Activated T-helper 1 cell treated with anti-CD3 and anti-CD28 coated beads, Interleukin-12 subunit alpha, Interleukin-12 subunit beta, Interleukin-2, Interleukin-4 antibody, amounts not matched to agents 30 ng/mL and 10 ng/mL and 1 ng/mL, durations not matched to agents 14 hours and 24 hours and 36 hours (primary cell): ENCODE results near the gene MRPL20. TPM values are rescaled to one million over a fixed set of nuclear protein-coding genes. Genes with fewer than 3 reads are reported as not detected.
"Not testable (repeated sequence)": the region's sequence is repeated elsewhere in the genome, so short reads cannot be mapped to it uniquely, and the experiment has no call there.

Source experiments
- DNase-seq: peaks from one replicate; pipeline ENCODE4 v3.0.0; 2021; ENCODE audit warnings: low spot score
- H3K27ac Mint-ChIP-seq: one replicate; pipeline ENCODE4 v1.8.0; 2021; ENCODE audit warnings: mild to moderate bottlenecking, mixed read lengths
- H3K27me3 Mint-ChIP-seq: one replicate; pipeline ENCODE4 v1.8.0; 2022; ENCODE audit warnings: mild to moderate bottlenecking, moderate library complexity, mixed read lengths; ENCODE audit not compliant: insufficient read depth
- H3K36me3 Mint-ChIP-seq: one replicate; pipeline ENCODE4 v1.8.0; 2021; ENCODE audit warnings: low read depth, mixed read lengths
- H3K4me1 Mint-ChIP-seq: one replicate; pipeline ENCODE4 v1.8.0; 2021; ENCODE audit warnings: low read depth, mixed read lengths
- H3K4me3 Mint-ChIP-seq: one replicate; pipeline ENCODE4 v1.8.0; 2021; ENCODE audit warnings: mild to moderate bottlenecking, moderate library complexity, mixed read lengths
- H3K9me3 Mint-ChIP-seq: one replicate; pipeline ENCODE4 v1.8.0; 2021; ENCODE audit warnings: mixed read lengths
- intact Hi-C: fragments of 100-400 bp; cut with micrococcal nuclease; formaldehyde crosslinking; loops from one replicate; pipeline ENCODE4 v1.15.1; 2024
- total RNA-seq: library from RNA; stranded (reverse); gene quantifications from 2 replicates; pipeline ENCODE4 v1.2.3, GENCODE V29; 2022

MRPL20 gene
- total RNA-seq, 1 donor from 2014 or later: 205 TPM

DNA sequence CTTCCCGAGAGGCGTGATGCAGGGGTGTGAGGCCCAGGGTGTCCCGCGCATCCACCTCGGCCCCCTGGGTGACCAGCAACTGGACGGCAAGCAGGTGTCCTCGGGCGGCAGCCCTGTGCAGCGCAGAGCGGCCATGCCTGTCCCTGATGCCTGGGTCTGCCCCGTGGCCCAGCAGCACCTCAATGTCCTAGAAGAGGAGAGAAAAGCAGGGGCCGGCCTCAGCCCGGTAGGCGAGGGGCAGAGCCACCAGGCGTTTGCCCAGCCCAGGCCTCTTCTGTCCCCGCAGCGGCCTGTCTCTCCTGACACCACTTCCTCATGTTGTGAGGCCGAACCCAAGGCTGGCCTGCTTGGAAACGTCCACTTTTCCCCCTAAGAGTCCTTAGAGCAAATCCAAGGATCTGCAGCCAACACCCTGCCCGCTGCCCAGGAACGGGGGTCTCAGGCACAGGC, 12.3 kb upstream of the MRPL20 start:
- DNase-seq: no peak
- H3K27ac Mint-ChIP-seq: no peak overlapping the region
- no peaks in the 10 kb centered on the region for H3K36me3 Mint-ChIP-seq
- H3K4me3 Mint-ChIP-seq: no peak overlapping the region
- no peaks in the 10 kb centered on the region for H3K9me3 Mint-ChIP-seq
- intact Hi-C loops: no loop called here
- peaks cover 4% of the 10 kb centered on the region for H3K27me3 Mint-ChIP-seq
- peaks cover 10% of the 10 kb centered on the region for H3K4me1 Mint-ChIP-seq

- Mint-ChIP-seq H3K4me1 (peaks cover 10% of the 10 kb centered on the region), H3K36me3 (no peaks in the 10 kb centered on the region), H3K27ac (no peak overlapping the region), H3K27me3 (peaks cover 4% of the 10 kb centered on the region), H3K9me3 (no peaks in the 10 kb centered on the region), H3K4me3 (no peak overlapping the region)
- intact Hi-C loops: no loop called here
- no peak for DNase-seq
These were observed 11.6 kb upstream of the MRPL20 start for GRCh38 chr1:1418464-1419362.

DNA sequence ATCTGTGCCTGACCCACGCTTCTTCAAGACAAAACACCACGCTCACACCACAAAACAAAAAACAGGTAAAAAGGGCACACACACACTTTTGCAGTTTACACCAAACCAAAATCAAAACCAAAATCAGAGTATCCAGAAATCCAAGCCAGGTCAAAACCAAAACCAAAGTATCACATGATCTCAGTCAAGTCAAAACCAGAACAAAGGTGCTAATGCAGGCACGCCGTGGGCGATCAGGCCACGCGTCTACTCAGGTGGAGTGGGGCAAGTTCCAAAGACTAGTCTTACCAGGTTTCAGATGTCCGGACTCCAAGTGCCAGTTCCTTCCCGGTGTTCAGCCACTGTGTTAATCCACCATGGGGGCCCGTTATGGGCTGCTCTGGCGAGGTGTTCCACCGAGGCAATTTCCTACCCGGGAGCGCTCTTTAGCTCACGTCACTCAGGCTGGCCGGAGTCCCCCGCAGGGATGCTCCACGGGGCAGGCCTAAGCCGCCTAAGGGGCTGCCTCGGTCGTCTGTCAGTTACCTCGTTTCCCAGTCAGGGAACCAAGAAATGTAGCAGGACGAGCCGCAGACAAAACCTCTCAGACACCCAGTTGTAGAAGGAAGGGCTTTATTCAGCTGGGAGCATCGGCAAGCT, 10.9 kb upstream of the MRPL20 start:
- H3K27me3 Mint-ChIP-seq, intact Hi-C loops, H3K36me3 Mint-ChIP-seq, DNase-seq, H3K4me3 Mint-ChIP-seq, H3K27ac Mint-ChIP-seq, H3K9me3 Mint-ChIP-seq: not testable (repeated sequence)
- peaks cover 10% of the 10 kb centered on the region for H3K4me1 Mint-ChIP-seq

DNA sequence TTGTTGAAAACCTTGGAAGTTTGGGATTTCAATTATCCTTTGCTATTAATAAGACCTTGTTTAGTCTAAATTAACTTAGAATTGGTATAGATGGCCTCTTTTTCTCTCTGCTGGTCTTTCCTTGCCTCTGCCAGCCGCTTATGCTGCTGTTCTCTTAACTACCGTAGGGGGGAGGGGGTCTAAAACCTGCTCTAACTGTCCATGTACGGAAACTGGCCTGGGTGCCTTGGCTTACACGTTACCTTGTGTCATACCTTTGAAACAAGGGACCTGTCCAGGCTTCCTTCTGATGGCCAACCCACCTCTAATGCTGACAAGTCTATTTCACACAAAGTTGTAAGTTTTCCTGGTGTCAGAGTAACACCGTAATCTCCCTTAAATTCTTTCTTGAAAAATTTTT, 10.3 kb upstream of the MRPL20 start:
- H3K27me3 Mint-ChIP-seq, H3K9me3 Mint-ChIP-seq, H3K4me3 Mint-ChIP-seq, H3K27ac Mint-ChIP-seq, intact Hi-C loops, DNase-seq, H3K36me3 Mint-ChIP-seq: not testable (repeated sequence)
- peaks cover 10% of the 10 kb centered on the region for H3K4me1 Mint-ChIP-seq

DNA sequence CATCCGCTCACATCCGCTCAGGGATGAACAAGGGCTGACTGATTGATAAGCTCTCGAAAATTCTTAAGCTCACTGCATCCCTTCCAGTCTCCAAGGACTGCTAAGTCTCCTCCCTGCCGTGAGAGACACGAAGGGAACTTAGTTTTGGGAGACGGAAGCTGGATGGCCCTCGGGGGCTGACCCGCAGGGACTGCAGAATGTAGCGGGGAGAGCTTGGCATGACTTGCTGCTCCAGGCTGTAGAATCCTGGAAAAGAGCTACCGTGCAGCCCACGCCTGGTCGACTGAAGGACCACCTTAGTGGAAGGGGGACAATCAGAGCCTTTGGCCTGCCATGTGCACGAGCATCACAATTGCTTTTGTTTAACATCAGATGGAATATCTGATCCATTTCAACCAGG, 8.7 kb upstream of the MRPL20 start:
- no peaks in the 10 kb centered on the region for H3K9me3 Mint-ChIP-seq
- peaks cover 2% of the 10 kb centered on the region for H3K36me3 Mint-ChIP-seq
- peaks cover 10% of the 10 kb centered on the region for H3K4me1 Mint-ChIP-seq
- intact Hi-C loops: no loop called here
- H3K4me3 Mint-ChIP-seq: no peak overlapping the region
- DNase-seq: no peak
- no peaks in the 10 kb centered on the region for H3K27me3 Mint-ChIP-seq
- no peak overlapping the region for H3K27ac Mint-ChIP-seq

GRCh38 chr1:1412311-1412902, 5.3 kb upstream of the MRPL20 start:
- H3K36me3 Mint-ChIP-seq, H3K9me3 Mint-ChIP-seq, intact Hi-C loops, H3K4me3 Mint-ChIP-seq, H3K4me1 Mint-ChIP-seq, H3K27me3 Mint-ChIP-seq, H3K27ac Mint-ChIP-seq, DNase-seq: not testable (repeated sequence)

GRCh38 chr1:1411626-1412025, 4.5 kb upstream of the MRPL20 start:
- intact Hi-C loops: no loop called here
- Mint-ChIP-seq H3K4me1 (no peaks in the 10 kb centered on the region), H3K27ac (no peak overlapping the region), H3K9me3 (no peaks in the 10 kb centered on the region), H3K4me3 (no peak overlapping the region), H3K27me3 (peaks cover 2% of the 10 kb centered on the region), H3K36me3 (peaks cover 9% of the 10 kb centered on the region)
- no peak for DNase-seq

DNA sequence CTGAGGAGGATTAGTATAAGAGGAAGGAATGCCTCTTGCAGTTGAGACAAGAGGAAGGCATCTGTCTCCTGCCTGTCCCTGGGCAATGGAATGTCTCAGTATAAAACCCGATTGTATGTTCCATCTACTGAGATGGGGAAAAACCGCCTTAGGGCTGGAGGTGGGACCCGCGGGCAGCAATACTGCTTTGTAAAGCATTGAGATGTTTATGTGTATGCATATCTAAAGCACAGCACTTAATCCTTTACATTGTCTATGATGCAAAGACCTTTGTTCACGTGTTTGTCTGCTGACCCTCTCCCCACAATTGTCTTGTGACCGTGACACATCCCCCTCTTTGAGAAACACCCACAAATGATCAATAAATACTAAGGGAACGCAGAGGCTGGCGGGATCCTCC, 3.1 kb upstream of the MRPL20 start:
- peaks cover 12% of the 10 kb centered on the region for H3K4me1 Mint-ChIP-seq

DNA sequence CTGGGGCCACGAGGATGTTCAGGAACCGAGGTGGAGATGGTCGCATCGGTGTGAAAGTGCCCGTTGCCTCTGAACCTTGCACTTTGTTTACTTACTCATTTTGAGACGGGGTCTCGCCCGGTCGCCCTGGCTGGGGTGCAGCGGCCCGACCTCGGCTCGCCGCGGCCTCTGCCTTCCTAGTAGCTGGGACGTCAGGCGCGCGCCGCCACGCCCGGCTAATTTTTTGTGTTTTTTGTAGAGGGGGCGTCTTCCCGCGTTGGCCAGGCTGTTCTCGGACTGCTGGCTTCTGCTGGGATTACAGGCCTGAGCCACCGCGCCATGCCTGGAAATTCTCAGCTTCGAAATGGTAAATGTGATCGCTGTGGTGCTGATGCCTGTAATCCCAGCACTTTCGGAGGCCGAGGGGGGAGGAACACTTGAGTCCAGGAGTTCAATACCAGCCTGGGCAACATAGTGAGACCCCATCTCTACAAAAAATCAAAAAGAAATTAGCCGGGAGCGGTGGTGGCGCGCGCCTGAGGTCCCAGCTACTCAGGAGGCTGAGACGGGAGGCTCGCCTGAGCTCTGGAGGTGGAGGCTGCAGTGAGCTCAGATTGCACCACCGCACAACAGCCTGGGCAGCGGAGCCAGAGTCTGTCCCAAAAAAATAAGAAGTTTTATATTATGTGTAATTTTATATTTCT, 684 bp upstream of the MRPL20 start:
- Mint-ChIP-seq H3K9me3 (no peaks in the 10 kb centered on the region), H3K27ac (peak overlapping the region; percentile 67), H3K36me3 (peaks cover 28% of the 10 kb centered on the region), H3K4me1 (peaks cover 12% of the 10 kb centered on the region), H3K4me3 (peak overlapping the region; percentile 89), H3K27me3 (peaks cover 2% of the 10 kb centered on the region)
- DNase-seq: no peak
- intact Hi-C loops: loop anchor here (1.0 to 5.0 kb wide), 6 partner anchors 8 to 135 kb away; partner anchors contain the start of genes ATAD3B, AURKAIP1, CCNL2 and UBE2J2

More for the DNA sequence above, 3.1 kb upstream of the MRPL20 start:
- intact Hi-C loops, H3K9me3 Mint-ChIP-seq, H3K27ac Mint-ChIP-seq, DNase-seq, H3K27me3 Mint-ChIP-seq: not testable (repeated sequence)
- H3K4me3 Mint-ChIP-seq: peak overlapping the region; percentile 69
- H3K36me3 Mint-ChIP-seq: peaks cover 18% of the 10 kb centered on the region

DNA sequence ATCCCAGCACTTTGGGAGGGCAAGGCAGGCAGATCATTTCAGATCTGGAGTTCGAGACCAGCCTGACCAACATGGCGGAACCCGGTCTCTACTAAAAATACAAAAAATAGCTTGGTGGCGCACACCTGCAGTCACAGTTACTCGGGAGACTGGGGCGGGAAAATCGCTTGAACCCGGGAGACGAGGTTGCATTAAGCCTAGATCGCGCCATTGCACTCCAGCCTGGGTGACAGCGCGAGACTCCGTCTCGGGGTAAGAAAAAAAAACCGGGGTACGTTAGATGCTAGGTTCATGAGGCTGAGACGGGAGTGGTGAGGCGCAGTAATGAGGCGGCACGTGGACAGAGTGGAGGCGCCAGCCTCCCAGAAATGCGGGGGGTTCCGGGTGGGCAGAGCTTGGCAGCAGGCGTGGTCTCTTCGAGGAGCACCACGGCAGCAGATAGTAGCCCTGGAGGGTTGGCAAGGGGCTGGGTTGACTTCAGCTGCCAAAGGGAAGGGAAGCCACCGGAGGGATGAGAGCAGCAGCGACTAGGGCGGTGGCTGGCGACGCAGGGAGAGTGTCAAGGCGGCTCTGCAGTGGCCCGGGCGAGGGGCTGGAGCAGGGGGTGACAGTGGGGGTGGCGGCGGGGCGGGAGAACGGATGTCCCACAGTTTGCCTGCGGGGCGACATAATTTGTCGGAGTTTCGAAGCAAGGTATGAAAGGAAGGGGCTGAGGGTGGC, 832 bp downstream of the MRPL20 start:
- Mint-ChIP-seq H3K4me3 (peak overlapping the region; percentile 95), H3K27me3 (peaks cover 2% of the 10 kb centered on the region), H3K9me3 (no peaks in the 10 kb centered on the region), H3K27ac (peak overlapping the region; percentile 87), H3K36me3 (peaks cover 36% of the 10 kb centered on the region), H3K4me1 (peaks cover 19% of the 10 kb centered on the region)
- intact Hi-C loops: loop anchor here (2.0 to 5.0 kb wide), 3 partner anchors 35 to 134 kb away; partner anchors contain the start of genes ATAD3B and UBE2J2
- DNase-seq: no peak

GRCh38 chr1:1403653-1404052, 3.4 kb downstream of the MRPL20 start:
- H3K36me3 Mint-ChIP-seq: peaks cover 45% of the 10 kb centered on the region
- no peak overlapping the region for H3K27ac Mint-ChIP-seq
- H3K27me3 Mint-ChIP-seq: peaks cover 2% of the 10 kb centered on the region
- H3K9me3 Mint-ChIP-seq: no peaks in the 10 kb centered on the region
- intact Hi-C loops: no loop called here
- H3K4me3 Mint-ChIP-seq: peak overlapping the region; percentile 40
- peaks cover 33% of the 10 kb centered on the region for H3K4me1 Mint-ChIP-seq
- no peak for DNase-seq

DNA sequence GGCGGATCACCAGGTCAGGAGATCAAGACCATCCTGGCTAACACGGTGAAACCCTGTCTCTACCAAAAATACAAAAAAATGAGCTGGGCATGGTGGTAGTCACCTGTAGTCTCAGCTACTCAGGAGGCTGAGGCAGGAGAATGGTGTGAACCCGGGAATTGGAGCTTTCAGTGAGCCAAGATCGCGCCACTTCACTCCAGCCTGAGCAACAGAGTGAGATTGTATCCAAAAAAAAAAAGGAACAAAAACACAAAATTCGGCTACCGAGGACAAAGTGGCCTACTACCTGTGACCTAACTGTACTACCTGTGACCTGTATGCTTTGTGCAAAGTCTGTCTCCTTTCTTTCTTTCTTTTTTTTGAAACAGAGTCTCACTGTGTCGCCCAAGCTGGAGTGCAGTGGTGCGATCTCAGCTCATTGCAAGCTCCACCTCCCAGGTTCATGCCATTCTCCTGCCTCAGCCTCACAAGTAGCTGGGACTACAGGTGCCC, 4.1 kb downstream of the MRPL20 start:
- Mint-ChIP-seq H3K27ac (peak overlapping the region; percentile 49), H3K36me3 (peaks cover 46% of the 10 kb centered on the region), H3K4me1 (peaks cover 37% of the 10 kb centered on the region)
- intact Hi-C loops, H3K27me3 Mint-ChIP-seq, DNase-seq, H3K9me3 Mint-ChIP-seq, H3K4me3 Mint-ChIP-seq: not testable (repeated sequence)
